GM18505 (cell line): Measurements from ENCODE around the gene THSD8.

Experiments
- ATAC-seq: cut with Tn5 transposase; IDR thresholded peaks from one replicate; pipeline ENCODE4 v1.9.1; 2021; ENCODE audit not compliant: unreplicated experiment
- POLR2A ChIP-seq: IDR thresholded peaks from 4 replicates; pipeline ENCODE4 v1.6.1; 2011; ENCODE audit warnings: borderline replicate concordance; ENCODE audit not compliant: insufficient read depth, insufficient read length; ENCODE audit errors: extremely low read depth

The THSD8 gene

GRCh38 chr19:12847159-12848139 lies 45.6 kb downstream of the THSD8 start:
- peak; percentile 69 for ATAC-seq
- no peak for TF ChIP-seq POLR2A
